ENCODE results near the gene OR6Y1. TPM values are rescaled to one million over a fixed set of nuclear protein-coding genes. Genes with fewer than 3 reads are reported as not detected.

OR6Y1 gene
- polyA plus RNA-seq, 1 donor (not counting 4 experiments of a cell fraction or from before 2014, with no cell fraction given) = not detected

DNA sequence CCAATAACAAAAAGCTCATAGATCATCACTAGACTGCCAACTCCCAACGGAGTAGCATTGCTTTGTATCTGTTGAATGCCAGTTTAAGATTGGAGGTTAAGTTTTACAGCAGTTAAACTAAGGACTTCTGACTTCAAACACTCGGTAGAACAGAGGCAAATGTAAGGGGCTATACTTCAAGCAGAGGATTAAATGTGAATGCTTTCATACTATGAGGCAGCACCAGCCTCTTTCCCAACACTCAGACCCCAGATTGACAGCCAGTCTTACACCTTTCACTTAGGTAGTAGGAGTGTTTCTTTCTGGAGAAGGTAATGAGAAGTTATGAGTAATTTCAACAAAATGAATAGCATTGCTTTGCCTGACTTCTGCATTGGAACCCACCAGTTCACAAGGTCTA, 59.4 kb downstream of the OR6Y1 start:
- no peak overlapping the region for H3K9ac ChIP-seq (ENCODE audit: control insufficient read depth, extremely low read depth, insufficient read depth, low read length)
- no peaks in the 10 kb centered on the region for H4K20me1 ChIP-seq (ENCODE audit: control insufficient read depth, extremely low read depth, insufficient read depth, low read length)
- H3K36me3 ChIP-seq (ENCODE audit: control insufficient read depth in 2 of 2, extremely low read depth in 1 of 2, insufficient read depth in 2 of 2, low read length in 2 of 2) = no peaks in the 10 kb centered on the region
- dilution Hi-C loops (cut with MboI; ENCODE audit: extremely low pct_ligation_motif_present, low sequenced_read_pairs) = no loop called here
- no peak overlapping the region for H3K27ac ChIP-seq (ENCODE audit: control insufficient read depth, insufficient read depth, low read length)
- TF ChIP-seq, protein P1, sequence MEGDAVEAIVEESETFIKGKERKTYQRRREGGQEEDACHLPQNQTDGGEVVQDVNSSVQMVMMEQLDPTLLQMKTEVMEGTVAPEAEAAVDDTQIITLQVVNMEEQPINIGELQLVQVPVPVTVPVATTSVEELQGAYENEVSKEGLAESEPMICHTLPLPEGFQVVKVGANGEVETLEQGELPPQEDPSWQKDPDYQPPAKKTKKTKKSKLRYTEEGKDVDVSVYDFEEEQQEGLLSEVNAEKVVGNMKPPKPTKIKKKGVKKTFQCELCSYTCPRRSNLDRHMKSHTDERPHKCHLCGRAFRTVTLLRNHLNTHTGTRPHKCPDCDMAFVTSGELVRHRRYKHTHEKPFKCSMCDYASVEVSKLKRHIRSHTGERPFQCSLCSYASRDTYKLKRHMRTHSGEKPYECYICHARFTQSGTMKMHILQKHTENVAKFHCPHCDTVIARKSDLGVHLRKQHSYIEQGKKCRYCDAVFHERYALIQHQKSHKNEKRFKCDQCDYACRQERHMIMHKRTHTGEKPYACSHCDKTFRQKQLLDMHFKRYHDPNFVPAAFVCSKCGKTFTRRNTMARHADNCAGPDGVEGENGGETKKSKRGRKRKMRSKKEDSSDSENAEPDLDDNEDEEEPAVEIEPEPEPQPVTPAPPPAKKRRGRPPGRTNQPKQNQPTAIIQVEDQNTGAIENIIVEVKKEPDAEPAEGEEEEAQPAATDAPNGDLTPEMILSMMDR (optimal IDR thresholded peaks at IDR 0.05 in 1 of 3, IDR thresholded peaks at IDR 0.05 in 1 of 3, conservative IDR thresholded peaks at IDR 0.05 in 1 of 3; ENCODE audit: extremely low read depth in 1 of 3, insufficient read depth in 2 of 3, low read length in 3 of 3) = no peak
- no peaks in the 10 kb centered on the region for H3K9me1 ChIP-seq (ENCODE audit: control insufficient read depth, extremely low read depth, insufficient read depth, low read length)
- no peak overlapping the region for H2AFZ ChIP-seq (ENCODE audit: control insufficient read depth, low read length)
- H3K4me2 ChIP-seq (ENCODE audit: control insufficient read depth, extremely low read depth, insufficient read depth, low read depth, low read length) = no peak overlapping the region
- no peak for DNase-seq (ENCODE audit: low read depth, low spot score)
- H3K9me3 ChIP-seq (ENCODE audit: control insufficient read depth, low read depth, low read length) = no peaks in the 10 kb centered on the region
- H3K4me3 ChIP-seq (ENCODE audit: control insufficient read depth in 2 of 3, extremely low read depth in 1 of 3, insufficient read depth in 2 of 3, low read depth in 1 of 3, low read length in 3 of 3) = no peak overlapping the region
- H3K27me3 ChIP-seq (ENCODE audit: control insufficient read depth, extremely low read depth, insufficient read depth, low read length) = no peaks in the 10 kb centered on the region
- H3K4me1 ChIP-seq (ENCODE audit: control insufficient read depth, extremely low read depth, insufficient read depth, low read length) = no peaks in the 10 kb centered on the region
- no peak for FAIRE-seq
- no peaks in the 10 kb centered on the region for H3K79me2 ChIP-seq (ENCODE audit: control insufficient read depth, insufficient read depth, low read length)

Other genes starting within 250 kb of the OR6Y1 start
- gene CD1B, start 222.9 kb downstream of the OR6Y1 start, polyA plus RNA-seq = not detected in 3 replicates
- not detected in 3 replicates for gene CD1E, start 200.5 kb downstream of the OR6Y1 start, polyA plus RNA-seq
- not detected in 3 replicates for gene OR10T2, start 154.9 kb downstream of the OR6Y1 start, polyA plus RNA-seq
- not detected in 3 replicates for gene OR10K2, start 128.2 kb downstream of the OR6Y1 start, polyA plus RNA-seq
- not detected in 3 replicates for gene OR10K1, start 92.6 kb downstream of the OR6Y1 start, polyA plus RNA-seq
- gene OR10R2, start 82.2 kb downstream of the OR6Y1 start, polyA plus RNA-seq = not detected in 3 replicates
- gene OR6P1, start 16.2 kb upstream of the OR6Y1 start, polyA plus RNA-seq = not detected in 3 replicates
- gene OR10X1, start 25.5 kb upstream of the OR6Y1 start, polyA plus RNA-seq = not detected in 3 replicates
- gene OR10Z1, start 50.9 kb upstream of the OR6Y1 start, polyA plus RNA-seq = not detected in 3 replicates
- gene SPTA1, start 132.3 kb upstream of the OR6Y1 start, polyA plus RNA-seq = not detected in 3 replicates
- gene OR6K2, start 146.2 kb upstream of the OR6Y1 start, polyA plus RNA-seq = not detected in 3 replicates
- gene OR6K3, start 166.3 kb upstream of the OR6Y1 start, polyA plus RNA-seq = not detected in 3 replicates
- not detected in 3 replicates for gene OR6K6, start 200.3 kb upstream of the OR6Y1 start, polyA plus RNA-seq
- not detected in 3 replicates for gene OR6N1, start 217.8 kb upstream of the OR6Y1 start, polyA plus RNA-seq
- not detected in 3 replicates for gene OR6N2, start 226.8 kb upstream of the OR6Y1 start, polyA plus RNA-seq

Measured in keratinocyte (primary cell).